Right ventricle myocardium superior (tissue), 1 donor: ENCODE data around the gene RET. TPM values are rescaled to one million over a fixed set of nuclear protein-coding genes. Genes with fewer than 3 reads are reported as not detected.

Source experiments
- ATAC-seq: fragments of 200-7000 bp; cut with Tn5 transposase; one replicate; pipeline ENCODE4 v1.9.1; 2020; ENCODE audit warnings: mild to moderate bottlenecking; ENCODE audit not compliant: poor library complexity
- DNase-seq: peaks from one replicate; pipeline ENCODE4 v3.0.0-alpha.2; 2020
- intact Hi-C: fragments of 100-400 bp; cut with DNase I; formaldehyde crosslinking; loops from one replicate; pipeline ENCODE4 v1.11.2; 2022
- long read RNA-seq: library from polyadenylated mRNA; unstranded; transcript quantifications from one replicate; pipeline ENCODE4 v2.0.0, GENCODE V29; 2021
- total RNA-seq: library from RNA; stranded (reverse); fragmentation: NEBNext Ultra II Directional; extraction: Animal tissue kit (Norgen Biotek cat#: 25700); gene quantifications from one replicate; pipeline ENCODE4 v1.2.1, GENCODE V29; 2021
- donor health status: DM: no; HTN: yes; CAD: no; lungs with severe emphysema.

Gene RET
- 6.6 TPM for total RNA-seq
- long read RNA-seq, full-length matches to known transcripts = 4 of 21 reads
- long read RNA-seq, partial matches to known transcripts = 12 of 21 reads
- long read RNA-seq, other reads (novel, unspliced or antisense) = 5 of 21 reads

DNA sequence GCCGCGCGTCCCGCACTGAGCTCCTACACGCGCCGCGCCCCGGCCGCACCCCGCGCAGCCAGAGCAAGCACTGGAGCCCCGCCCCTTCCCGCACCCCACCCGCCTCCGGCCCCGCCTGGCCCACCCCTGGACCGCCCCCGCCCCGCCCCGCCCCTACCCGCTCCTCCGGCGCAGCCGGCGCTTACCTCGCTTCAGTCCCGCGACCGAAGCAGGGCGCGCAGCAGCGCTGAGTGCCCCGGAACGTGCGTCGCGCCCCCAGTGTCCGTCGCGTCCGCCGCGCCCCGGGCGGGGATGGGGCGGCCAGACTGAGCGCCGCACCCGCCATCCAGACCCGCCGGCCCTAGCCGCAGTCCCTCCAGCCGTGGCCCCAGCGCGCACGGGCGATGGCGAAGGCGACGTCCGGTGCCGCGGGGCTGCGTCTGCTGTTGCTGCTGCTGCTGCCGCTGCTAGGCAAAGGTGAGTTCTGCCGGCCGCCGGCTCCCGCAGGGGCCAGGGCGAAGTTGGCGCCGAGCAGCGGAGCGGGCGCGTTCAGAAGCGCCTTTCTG, at the start of gene RET:
TSS of gene RET (plus strand) at position 194 of the 545 bp plus-strand sequence. CDS start at position 384, 190 bp downstream.
- peak; percentile 71 for DNase-seq
- ATAC-seq = peak; percentile 90
- intact Hi-C loops = loop anchor here (10.0 kb wide), 1 partner anchor 112 kb away; no protein-coding TSS in a partner anchor

DNA sequence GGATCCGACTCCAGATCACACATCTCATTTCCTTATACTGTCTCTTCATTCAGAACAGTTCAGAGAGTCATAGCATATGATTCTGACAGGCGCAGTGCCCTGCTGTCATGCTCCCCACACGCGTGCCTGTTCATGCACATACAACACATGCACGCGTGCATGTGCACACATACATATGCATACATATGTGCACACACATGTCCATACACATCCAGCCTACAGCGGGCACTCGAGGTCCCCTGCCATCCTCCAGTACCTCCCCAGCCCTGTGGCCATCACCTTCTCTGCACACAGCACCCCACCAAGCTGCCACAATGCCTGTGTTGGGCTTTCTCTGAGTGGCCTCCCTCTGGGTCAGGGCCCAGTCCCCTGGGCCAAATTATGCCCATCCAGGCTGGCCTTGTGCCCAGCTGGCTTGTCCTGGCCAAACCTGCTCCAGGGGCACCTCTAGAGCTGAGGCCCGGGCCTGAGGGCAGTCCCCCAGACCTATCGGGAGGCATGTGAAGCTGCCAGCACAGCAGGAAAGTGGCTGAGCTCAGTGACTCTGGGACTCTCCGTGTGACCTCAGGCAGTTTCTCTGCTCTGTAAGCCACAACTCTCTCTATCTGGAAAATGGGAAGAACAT, 49.4 kb upstream of the RET start:
- DNase-seq (peak; percentile 51), ATAC-seq (peak; percentile 58)
- intact Hi-C loops = no loop called here

DNA sequence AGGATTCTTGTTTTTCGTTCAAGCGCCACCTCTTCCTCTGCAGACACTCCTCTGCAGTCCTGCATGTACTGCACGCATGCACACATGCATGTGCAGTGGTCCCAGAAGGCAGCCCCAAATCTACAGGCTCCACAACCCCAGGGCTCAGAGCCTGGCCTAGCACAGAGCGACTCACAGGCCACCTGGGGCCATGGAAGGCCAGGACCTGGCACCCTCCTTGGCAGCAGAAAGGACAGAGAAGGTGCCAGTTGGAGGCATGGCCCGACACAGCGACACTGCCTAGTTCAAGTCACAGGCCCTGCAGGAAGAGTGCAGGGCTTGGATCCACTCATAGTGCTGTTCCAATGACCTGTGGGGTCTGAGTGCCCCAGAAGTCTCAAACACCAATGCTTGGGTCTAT, 48.7 kb upstream of the RET start:
- intact Hi-C loops = no loop called here
- ATAC-seq = peak; percentile 27
- no peak for DNase-seq

DNA sequence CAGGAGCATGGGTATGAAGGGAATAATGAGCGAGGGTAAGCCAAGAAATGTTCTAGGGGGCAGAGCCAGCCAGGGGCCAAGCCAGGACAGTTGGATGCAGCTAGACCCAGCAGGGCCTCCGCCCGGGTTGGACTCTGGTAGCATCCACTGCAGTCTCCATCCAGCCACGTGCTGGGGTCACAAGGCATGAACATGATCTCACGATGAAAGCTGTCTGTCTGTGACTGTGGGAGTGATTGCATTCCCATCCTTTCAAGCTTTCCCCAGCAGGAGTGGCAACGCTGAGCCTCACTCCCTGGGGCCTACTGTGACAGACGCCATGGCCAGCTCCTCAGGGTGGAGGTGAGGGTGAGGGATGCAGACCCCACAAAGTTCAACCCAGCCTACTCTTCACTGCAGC, 47.8 kb upstream of the RET start:
- DNase-seq (no peak), ATAC-seq (no peak)
- intact Hi-C loops = no loop called here

DNA sequence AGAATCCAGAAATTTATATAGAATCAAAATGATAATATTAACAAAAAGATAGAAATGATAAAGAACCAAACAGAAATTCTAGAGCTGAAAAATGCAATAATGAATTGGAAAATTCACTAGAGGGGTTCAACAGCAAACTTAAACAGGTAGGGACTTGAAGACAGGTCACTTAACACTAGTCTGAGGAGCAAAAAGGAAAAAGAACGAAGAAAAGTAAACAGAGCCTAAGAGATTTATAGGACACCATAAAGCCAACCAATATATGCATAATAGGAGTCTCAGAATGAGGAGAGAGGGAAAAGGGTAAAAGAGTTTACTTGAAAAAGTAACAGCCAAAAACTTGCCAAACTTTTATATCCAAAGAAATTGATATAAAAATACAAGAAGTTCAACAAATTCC, 44.3 kb upstream of the RET start:
- ATAC-seq (no peak), DNase-seq (no peak)
- intact Hi-C loops = no loop called here

DNA sequence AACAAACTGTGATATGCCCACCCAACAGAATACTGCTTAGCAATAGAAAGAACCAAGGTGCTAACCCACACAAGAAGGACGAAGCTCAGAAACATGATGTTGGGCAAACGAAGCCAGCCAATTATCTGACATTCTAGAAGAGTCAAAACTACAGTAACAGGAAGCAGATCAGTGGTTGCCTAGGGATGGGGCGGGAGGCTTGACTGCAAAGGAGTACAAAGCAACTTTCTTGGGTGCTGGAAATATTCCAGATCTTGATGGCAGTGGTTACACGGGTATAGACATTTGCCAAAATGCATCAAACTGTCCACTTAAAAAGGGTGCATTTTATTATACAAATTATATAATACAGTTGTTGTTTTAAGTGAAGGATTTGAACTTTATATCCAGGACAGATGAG, 41.1 kb upstream of the RET start:
- intact Hi-C loops = no loop called here
- ATAC-seq = no peak
- no peak for DNase-seq

DNA sequence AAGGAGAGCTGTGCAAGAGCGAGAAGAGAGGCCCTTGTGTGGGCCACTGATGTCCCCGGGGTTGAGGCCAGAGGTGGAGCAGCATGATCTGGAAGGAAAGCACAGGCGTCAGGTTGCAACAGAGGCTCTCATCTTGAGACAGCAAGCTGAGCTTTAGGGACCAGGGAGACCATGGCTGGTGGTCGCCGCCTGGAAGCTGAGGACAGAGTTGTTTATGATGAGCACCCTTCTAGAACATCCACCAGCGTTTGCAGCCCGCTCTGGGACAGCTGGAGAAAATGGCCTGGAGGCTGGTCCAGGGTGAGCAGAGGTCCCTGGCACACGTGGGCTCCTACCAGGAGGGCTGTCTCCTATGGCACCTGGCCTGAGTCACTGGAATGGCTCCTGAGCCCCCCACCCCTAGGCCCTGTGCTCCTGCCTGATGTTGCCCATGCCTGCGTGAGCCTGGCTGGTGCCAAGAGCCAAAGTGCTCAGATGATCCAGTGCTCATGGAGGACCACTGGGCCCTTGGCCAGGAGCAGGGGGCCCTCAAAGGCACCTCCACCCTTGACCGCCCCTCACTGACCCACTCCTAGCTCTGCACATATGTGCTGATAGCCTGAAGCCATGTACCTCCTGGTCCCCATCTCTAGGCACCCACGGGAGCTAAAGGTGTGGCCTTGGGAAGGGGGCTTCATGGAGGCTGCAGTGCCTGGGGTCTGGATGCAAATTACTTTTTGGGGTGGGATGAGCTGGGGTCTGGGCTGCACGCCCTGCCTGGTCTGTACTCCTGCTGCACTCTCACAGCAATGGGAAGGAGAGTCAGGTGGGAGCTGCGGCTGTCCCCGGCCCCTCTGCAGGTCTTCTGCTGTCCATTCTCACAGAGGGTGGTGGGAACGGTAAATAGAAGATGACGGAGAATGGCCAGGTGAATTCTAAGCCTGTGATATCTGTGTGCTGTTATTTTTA, 40.1 kb upstream of the RET start:
- intact Hi-C loops = no loop called here
- DNase-seq (no peak), ATAC-seq (no peak)

DNA sequence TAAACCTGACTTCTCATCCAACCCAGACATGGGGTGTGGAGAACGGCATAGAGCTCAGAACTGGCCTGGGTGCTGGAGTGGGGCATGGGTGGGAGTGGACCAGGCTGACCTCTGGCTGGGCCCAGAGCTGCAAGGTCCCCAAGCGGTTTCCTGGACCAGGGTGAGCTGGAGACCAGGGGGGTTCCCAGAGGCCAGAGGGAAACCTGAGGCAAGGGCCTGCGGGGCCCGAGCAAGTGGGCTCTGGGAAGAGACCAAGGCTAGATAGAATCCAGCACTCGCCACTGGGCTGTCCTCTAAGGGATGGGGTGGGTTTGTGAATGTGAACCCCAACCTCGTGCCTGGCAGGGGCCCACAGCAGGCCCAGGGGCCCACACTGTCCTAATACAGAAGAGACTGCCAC, 39.4 kb upstream of the RET start:
- intact Hi-C loops = no loop called here
- no peak for DNase-seq
- ATAC-seq = no peak

DNA sequence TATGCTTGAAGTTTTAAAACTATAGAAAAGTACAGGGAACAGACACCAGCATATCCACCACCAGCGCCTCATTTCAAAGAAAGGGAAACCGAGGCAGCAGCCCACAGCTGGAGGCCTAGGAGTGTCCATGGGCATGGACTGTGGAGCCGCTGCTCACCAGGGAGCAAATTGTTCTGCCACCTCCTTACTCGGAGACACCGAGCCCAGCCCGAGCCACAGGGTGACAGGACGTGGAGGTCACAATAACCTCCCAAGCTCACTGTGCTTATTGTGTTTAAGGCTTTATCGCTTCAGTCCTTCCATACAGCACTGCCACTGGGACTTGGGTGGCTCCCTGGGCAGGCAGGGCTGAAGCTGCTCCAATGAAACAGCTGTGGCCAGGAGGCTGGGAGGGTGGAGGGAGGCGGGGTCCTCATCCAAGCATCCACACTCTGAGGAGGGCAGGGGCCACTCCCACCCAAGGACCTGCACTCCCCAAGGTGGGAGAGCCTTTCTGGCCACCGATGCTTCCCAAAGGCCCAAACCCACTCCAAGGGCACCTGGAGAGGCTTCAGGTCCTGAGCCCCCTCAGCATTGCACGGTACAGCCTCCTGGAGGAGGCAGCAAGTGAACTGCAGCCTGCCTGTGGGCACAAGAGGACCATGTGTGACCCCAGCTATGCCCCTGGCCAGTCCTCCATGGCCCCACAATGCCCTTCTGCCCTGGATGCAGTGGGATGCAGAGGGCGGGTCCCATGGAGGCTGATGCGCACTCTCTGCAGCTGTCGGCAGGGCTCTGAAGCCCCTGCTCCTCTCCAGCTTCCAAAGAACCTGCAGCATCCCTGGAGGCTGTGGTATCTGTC, 38.7 kb upstream of the RET start:
- ATAC-seq (no peak), DNase-seq (no peak)
- intact Hi-C loops = no loop called here

DNA sequence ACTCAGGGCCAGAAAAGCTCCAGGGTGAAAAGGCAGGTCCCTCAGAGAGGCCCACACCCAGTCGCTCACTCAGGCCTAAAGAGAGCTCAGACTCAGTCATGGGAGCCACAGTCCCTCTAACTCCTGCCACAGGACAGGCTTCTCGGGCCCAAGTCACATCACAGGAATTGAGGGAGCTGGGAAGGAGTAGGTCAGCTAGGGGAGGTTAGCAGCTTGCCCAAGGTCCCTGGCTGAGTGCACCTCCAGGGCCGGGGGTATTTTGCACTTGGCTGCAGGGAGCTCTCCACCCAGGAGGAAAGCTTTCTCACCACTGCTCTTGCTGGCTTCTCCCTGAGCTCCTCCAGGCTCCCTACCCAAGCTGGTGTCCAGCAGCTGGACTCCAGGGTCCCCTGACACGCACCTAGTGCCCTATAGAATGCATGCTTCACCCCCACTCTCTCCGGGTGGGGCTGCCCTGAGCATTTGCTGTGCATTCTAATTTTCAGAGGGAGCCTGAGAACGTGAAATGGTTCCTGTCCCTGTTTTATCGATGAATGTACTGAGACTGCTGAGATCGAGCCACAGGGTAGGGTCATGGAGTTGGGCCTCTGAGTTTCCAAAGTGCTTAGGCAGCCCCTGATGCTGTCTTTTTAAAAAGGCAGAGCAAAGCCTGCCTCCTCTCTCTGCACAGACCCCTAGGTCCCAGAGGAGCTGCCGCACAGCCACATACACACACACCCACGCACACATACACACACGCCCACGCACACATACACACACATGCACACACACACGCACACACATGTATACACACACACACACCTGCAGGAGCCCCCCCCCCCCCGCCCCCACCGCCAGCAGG, 37.9 kb upstream of the RET start:
- ATAC-seq (no peak), DNase-seq (no peak)

DNA sequence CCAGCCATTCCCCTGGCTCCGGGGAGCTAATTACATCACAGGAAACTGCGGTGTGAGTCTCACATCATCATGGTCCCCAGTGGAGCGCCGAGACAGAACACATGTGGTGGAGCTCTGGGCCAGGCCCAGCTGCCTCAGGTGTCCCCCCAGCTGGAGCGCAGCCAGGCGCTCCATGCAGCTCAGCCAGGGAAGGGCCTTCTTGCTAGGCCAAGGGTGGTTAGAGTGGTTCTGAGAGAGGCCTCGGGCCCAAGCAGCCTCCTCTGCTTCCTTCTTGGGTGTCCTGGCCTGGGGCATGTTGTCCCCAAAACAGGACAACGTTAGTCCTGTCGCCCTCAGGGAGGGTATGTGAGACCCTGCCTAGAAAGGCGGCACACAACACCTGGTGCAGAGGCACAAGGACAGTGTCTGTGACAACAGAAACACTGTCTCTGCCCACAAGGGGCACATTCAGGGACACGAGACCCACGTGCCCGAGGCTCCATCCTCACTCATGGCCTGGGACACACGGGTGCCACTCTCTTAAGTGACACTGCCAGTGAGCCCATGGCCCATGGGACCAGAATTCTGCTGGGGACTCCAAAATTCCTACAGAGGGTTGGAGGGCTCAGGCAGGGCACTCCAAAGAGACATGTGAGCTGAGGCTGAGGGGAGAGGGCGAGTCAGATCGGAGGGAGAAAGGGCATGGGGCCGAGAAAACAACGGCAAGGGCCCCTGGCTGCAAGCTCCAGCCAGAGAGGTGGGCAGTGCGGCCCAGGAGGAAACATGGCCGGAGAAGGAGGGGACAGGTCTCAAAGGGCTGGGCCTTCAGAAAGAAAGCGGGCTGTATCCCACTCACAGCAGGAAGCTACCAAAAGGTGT, 37.0 kb upstream of the RET start:
- ATAC-seq = no peak
- DNase-seq = no peak
- intact Hi-C loops = no loop called here

More for the DNA sequence above, 37.9 kb upstream of the RET start:
- intact Hi-C loops = no loop called here

DNA sequence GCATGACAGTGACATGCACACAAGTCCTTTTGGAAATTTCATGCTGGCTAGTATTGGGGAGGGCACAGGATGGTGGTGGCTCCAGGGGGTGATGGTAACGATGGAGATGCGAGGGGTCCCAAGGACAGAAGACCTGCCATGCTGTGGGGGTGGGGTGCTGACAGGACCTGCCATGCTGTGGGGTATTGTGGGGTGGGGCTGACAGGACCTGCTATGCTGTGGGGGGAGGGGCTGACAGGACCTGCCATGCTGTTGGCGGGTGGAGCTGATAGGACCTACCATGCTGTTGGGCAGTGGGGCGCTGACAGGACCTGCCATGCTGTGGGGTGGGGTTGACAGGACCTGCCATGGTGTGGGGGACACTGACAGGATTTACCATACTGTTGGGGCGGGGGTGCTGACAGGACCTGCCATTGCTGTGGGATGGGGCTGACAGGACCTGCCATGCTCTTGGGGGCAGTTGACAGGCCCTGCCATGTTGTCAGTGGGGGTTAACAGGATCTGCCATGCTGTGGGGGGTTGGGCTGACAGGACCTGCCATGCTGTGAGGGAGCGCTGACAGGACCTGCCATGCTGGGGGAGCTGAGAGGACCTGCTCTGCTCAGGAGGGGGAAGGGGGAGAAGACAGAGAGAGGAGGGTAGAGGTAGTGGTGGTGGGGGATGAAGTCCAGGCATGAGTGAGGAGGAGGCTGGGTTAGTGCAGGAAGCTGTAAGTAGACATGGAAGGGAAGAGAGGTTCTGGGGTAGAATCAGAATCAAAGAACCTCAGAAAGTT, 36.2 kb upstream of the RET start:
- ATAC-seq = no peak
- intact Hi-C loops = no loop called here
- DNase-seq = no peak

DNA sequence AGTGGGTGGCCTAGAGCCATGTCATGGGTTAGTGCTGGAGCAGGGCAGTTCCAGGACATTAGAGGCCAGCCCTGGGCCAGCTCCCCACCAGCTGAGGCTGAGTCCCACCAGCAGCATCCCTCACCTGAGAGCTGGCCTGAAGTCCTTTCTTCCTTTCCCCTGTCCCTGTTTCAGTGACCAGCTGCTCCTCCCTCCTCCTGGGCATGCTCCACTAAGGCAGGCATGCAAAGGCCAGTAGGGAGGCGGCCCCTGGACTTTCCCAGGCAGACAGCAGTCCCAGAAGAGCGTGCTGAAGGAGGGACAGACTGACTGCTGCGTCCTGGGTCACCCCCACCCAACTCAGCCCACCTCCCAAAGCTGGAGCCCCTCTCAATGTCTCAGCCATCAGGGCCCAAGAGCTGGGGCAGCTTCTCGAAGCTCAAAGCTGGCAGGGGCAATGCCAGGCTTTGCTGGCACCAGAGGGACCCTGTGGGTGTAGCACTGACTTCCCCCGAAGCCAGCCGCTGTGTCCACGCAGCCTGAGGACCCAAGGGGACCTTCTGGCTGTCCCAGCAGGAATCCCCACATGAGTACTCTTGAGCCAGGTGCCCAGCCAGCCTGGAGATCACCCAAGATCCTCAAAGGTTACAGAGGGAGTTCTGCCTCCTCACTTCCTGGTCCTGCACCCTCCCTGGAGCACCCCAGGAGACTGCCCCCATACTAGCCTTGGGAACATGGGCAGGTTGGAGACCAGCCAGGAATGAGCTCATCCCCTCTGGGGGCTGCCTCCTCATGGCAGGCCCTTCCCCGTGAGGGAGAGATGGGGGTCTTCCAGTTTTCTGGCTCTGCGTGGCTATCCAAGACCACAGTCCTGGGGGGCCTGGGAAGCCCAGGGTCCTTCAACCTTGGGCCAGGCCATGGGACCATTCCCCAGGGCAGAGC, 35.2 kb upstream of the RET start:
- no peak for DNase-seq
- intact Hi-C loops = no loop called here
- ATAC-seq = no peak

DNA sequence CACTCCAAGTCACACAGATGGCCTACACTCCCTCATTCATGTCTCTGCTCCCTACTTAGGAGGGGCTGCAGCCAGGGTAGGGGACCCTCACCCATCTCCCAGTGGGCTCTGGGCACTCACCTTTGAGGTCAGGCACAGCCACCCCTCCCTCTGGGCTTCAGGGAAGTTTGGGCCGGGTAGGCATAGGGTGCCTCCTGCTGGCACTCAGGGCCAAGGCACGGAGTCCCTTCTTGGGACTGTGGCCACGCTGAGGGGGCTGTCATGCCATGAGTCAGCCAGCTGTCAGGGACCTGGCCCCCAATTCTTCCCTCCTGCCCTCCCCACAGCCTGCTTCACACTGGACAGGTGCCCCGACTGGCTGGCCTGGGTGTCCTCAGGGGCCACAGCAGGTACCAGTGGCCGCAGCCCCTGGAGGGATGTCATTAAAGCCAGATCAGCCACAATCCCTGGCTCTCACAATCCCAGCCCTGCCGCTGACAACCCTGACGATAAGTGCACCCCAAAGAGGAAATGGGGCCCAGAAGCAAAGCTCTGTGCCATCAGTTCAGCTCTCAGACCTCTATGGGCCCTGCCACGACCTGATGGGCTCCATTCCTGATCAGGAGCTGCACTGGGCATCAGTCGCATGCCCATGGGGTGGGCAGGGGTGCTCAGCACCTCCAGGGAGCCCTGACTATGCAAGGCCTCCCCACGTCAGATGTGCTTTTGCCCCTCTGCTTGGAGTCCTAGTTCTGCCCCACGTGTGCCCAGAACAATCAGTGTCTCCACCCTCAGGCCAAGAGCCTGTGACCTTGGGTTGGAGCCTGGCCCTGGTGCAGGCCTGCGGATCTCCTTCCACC, 34.1 kb upstream of the RET start:
- DNase-seq (no peak), ATAC-seq (peak; percentile 59)
- intact Hi-C loops = no loop called here
